ENCODE measurements around the gene ZFYVE28.

GRCh38 chr4:2333356-2333841 is 85.0 kb downstream of the ZFYVE28 start:
- TF ChIP-seq CTCF (IDR thresholded peaks at IDR 0.05; ENCODE audit: low read depth, low read length, poor library complexity, severe bottlenecking) (no peak), EZH2phosphoT487 (IDR thresholded peaks at IDR 0.05; ENCODE audit: borderline replicate concordance, low read length) (no peak)
